Kidney (tissue), 14 donors: Measurements from ENCODE around the gene FGF12. TPM values are rescaled to one million over a fixed set of nuclear protein-coding genes. Genes with fewer than 3 reads are reported as not detected.

ENCODE experiments used
- DNase-seq, 5 donors: peaks; one replicate each; pipeline ENCODE4 v3.0.0-alpha.2; 2013 to 2020
- FAIRE-seq: peaks from 2 replicates; lab custom pipeline; 2012; peaks lifted over from hg19 to GRCh38; lab: Jason Lieb, UNC
- H3K27ac ChIP-seq, 2 donors: one replicate each; pipeline ENCODE4 v1.7.0; 2013; ENCODE audit warnings: low read depth in 2 of 2, low read length in 2 of 2, inconsistent platforms in 1 of 2
- H3K27me3 ChIP-seq: one replicate; pipeline ENCODE4 v1.7.1; 2013; ENCODE audit warnings: low read length, inconsistent platforms; ENCODE audit not compliant: control insufficient read depth, insufficient read depth
- H3K36me3 ChIP-seq, 3 donors: one replicate each; pipeline versions ENCODE4 v1.7.0 to v1.7.1; 2013; ENCODE audit warnings: low read length in 3 of 3, control low read depth in 1 of 3, inconsistent platforms in 1 of 3; ENCODE audit not compliant: insufficient read depth in 3 of 3, control insufficient read depth in 2 of 3
- H3K4me1 ChIP-seq, 3 donors: one replicate each; pipeline versions ENCODE4 v1.7.0 to v1.7.1; 2013; ENCODE audit warnings: low read length in 3 of 3, inconsistent platforms in 1 of 3, low read depth in 1 of 3; ENCODE audit not compliant: control insufficient read depth in 2 of 3, insufficient read depth in 2 of 3
- H3K4me3 ChIP-seq, 3 donors: one replicate each; pipeline versions ENCODE4 v1.7.0 to v1.8.1; 2013; ENCODE audit warnings: low read length in 3 of 3, control low read depth in 1 of 3, inconsistent platforms in 1 of 3
- H3K9ac ChIP-seq, 3 donors: one replicate each; pipeline versions ENCODE4 v1.7.0 to v1.7.1; 2013; ENCODE audit warnings: low read length in 3 of 3, control low read depth in 1 of 3, inconsistent platforms in 1 of 3
- H3K9me3 ChIP-seq, 3 donors: one replicate each; pipeline versions ENCODE4 v1.7.0 to v1.7.1; 2013; ENCODE audit warnings: low read length in 3 of 3, control low read depth in 1 of 3, inconsistent platforms in 1 of 3; ENCODE audit not compliant: control insufficient read depth in 2 of 3, insufficient read depth in 1 of 3
- CTCF ChIP-seq: IDR thresholded peaks from 3 replicates; pipeline ENCODE4 v1.5.1; 2012; ENCODE audit warnings: mild to moderate bottlenecking, moderate library complexity, borderline replicate concordance; ENCODE audit not compliant: insufficient read depth; ENCODE audit errors: extremely low read depth
- intact Hi-C: fragments of 100-400 bp; cut with DNase I; formaldehyde crosslinking; loops from one replicate; pipeline ENCODE4 v1.11.1; 2022
- polyA plus RNA-seq: library from polyadenylated mRNA; stranded (reverse); fragments of 350-450 nt; fragmentation: Illumina TruSeq; extraction: RNeasy Lipid Tissue Mini Kit (QIAGEN cat#74804); gene quantifications from one replicate; pipeline ENCODE4 v1.2.3, GENCODE V29; 2014; ENCODE audit warnings: low read depth, low replicate concordance; ENCODE audit not compliant: insufficient read depth
- total RNA-seq: library from RNA; stranded (reverse); fragmentation: NEBNext Ultra II Directional; extraction: Animal tissue kit (Norgen Biotek cat#: 25700); gene quantifications from one replicate; pipeline ENCODE4 v1.2.1, GENCODE V29; 2021
- donor health status: control.
- donor health status: control.
- donor health status: control.
- donor health status: control.
- donor health status: control.
- donor health status: DM: yes; HTN: yes; CAD: no.
- donor health status: Normal renal cell carcinoma (clear cell type).

Gene FGF12
- total and polyA plus RNA-seq, 2 donors from 2014 or later, result 1.8 to 3.7 TPM

DNA sequence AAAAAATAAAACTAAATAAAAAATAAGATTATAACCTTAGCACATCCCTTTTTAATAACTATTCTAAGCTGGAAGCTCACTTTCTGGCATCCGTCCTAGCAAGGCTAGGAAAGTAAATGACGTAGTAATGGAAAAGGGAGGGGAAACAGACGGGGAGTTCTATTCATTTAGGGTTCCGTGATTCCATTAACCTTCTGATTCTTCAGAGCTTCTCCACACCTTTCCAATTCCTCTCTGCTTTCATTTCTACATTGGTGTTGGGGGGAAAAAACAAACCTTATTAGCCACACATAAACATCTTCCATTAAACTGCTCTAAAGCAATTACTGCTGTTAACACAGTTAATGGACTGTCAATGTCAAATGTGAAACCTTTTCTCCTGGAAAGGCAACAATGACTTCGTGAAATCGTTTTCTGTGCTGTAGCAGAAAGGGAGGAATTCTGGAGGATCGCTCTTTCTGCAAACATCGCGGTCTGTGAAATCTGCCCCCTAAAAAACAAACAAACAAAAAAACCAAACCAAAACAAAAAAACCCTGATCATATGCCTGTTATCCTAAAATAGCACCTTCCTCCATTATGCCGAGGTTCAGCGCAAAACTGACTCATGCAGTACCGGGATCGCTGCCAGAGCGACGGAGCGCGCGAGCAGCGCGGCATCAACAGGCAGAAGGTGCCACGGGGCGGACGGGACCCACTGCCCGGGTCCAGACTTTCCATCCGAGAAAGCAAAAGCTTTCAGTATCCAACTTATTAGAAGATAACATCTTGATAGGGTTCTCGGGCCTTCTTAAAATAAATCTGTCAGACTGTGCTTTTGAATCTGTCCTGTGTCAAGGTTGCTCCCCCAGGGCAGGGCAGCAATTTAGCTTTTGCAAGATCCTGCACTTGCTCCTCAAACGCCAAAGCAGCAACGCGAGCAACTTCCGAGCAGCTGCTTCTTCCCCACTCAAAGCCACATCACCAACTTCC, 156.2 kb downstream of the FGF12 start:
- Histone ChIP-seq H3K27ac (no peak overlapping the region), H3K9me3 (no peaks in the 10 kb centered on the region), H3K4me1 (peaks cover 0 to 4% (median 3%) of the 10 kb centered on the region in 3 donors), H3K4me3 (peak overlapping the region; percentile 21 to 75 (median 69)), H3K27me3 (no peaks in the 10 kb centered on the region), H3K9ac (peak overlapping the region in 1 of 3 donors; percentile 46), H3K36me3 (no peaks in the 10 kb centered on the region)
- FAIRE-seq (no peak), DNase-seq (peak; percentile 38 to 79 (median 51))
- TF ChIP-seq CTCF, result no peak
- intact Hi-C loops, result no loop called here

DNA sequence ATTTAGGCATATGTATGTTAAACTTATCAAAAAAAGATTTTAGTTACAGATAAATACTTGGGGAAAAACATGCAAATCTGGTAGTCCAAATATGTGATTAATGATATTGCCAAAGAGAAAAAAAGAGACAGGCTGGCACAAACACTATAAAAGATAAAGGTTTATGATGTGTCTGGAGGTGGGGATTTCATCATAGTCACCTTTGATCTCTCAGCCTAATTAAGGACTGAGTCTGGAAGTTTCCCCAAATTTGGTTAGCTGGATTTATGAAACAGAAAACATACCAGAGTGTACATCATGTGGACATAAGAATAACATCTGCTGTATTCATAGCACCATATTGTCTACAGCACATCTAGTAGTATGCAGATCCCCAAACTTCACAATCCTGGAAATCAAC, 157.0 kb downstream of the FGF12 start:
- Histone ChIP-seq H3K4me3 (no peak overlapping the region), H3K27ac (no peak overlapping the region), H3K9me3 (no peaks in the 10 kb centered on the region), H3K27me3 (no peaks in the 10 kb centered on the region), H3K9ac (no peak overlapping the region), H3K36me3 (no peaks in the 10 kb centered on the region), H3K4me1 (peaks cover 0 to 4% (median 3%) of the 10 kb centered on the region in 3 donors)
- DNase-seq (no peak), FAIRE-seq (no peak)
- intact Hi-C loops, result no loop called here
- no peak for TF ChIP-seq CTCF

DNA sequence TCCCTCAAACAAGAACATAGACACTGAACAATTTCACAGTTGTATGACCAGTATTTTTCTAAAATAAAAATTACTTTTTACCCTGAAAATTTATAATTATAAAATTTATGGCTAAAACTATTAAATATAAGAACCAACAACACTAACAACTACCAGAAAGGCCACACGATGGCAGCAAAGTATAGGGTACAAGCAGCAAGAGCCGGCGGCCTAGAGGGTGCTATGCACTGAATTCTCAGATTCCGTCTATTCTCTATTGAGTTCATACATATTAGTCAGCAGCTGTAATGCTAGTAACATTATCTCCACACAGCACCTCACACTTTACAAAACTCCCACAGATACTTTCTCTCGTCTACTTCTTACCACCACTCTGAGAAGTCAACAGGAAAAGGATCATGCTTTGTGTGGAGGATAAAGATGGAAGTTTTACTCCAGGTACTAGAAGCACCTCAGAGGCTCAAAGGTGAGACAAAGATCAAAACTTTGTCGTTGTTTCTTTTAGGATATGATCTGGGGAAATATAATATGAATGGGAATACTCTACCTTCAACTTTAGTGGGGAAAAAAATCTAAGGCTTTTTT, 160.5 kb downstream of the FGF12 start:
- Histone ChIP-seq H3K9ac (no peak overlapping the region), H3K36me3 (no peaks in the 10 kb centered on the region), H3K27ac (no peak overlapping the region), H3K27me3 (no peaks in the 10 kb centered on the region), H3K9me3 (no peaks in the 10 kb centered on the region), H3K4me1 (peaks cover 0 to 4% (median 3%) of the 10 kb centered on the region in 3 donors), H3K4me3 (no peak overlapping the region)
- DNase-seq (peak; percentile 71 to 89 (median 81)), FAIRE-seq (peak; percentile 91)
- TF ChIP-seq CTCF, result peak; percentile 66
- intact Hi-C loops, result no loop called here
